ENCODE measurements around the gene ANGEL2.
"Not testable (repeated sequence)": the region's sequence is repeated elsewhere in the genome, so short reads cannot be mapped to it uniquely, and the experiment has no call there.

GRCh38 chr1:212964993-212965392 is 50.7 kb downstream of the ANGEL2 start:
- TF ChIP-seq, protein P1, sequence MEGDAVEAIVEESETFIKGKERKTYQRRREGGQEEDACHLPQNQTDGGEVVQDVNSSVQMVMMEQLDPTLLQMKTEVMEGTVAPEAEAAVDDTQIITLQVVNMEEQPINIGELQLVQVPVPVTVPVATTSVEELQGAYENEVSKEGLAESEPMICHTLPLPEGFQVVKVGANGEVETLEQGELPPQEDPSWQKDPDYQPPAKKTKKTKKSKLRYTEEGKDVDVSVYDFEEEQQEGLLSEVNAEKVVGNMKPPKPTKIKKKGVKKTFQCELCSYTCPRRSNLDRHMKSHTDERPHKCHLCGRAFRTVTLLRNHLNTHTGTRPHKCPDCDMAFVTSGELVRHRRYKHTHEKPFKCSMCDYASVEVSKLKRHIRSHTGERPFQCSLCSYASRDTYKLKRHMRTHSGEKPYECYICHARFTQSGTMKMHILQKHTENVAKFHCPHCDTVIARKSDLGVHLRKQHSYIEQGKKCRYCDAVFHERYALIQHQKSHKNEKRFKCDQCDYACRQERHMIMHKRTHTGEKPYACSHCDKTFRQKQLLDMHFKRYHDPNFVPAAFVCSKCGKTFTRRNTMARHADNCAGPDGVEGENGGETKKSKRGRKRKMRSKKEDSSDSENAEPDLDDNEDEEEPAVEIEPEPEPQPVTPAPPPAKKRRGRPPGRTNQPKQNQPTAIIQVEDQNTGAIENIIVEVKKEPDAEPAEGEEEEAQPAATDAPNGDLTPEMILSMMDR (IDR thresholded peaks at IDR 0.05), result not testable (repeated sequence)
- TF ChIP-seq POLR2A (IDR thresholded peaks at IDR 0.05), result not testable (repeated sequence)

All from lower leg skin (tissue), 3 donors.